Measurements from ENCODE around the gene ARID5B. TPM values are rescaled to one million over a fixed set of nuclear protein-coding genes. Genes with fewer than 3 reads are reported as not detected.

The ARID5B gene
- total RNA-seq, 1 donor: 162 TPM

GRCh38 chr10:61899663-61899996 lies 1.9 kb upstream of the ARID5B start:
- H3K4me3 ChIP-seq (ENCODE audit: low read depth, low read length): peak overlapping the region; percentile 92
- TF ChIP-seq CTCF (IDR thresholded peaks at IDR 0.05; ENCODE audit: insufficient read depth, low read depth, low read length): no peak
- DNase-seq (ENCODE audit: low read depth): no peak

GRCh38 chr10:61899997-61900828 lies 1.3 kb upstream of the ARID5B start:
- peak; percentile 88 for DNase-seq (ENCODE audit: low read depth)
- TF ChIP-seq CTCF (IDR thresholded peaks at IDR 0.05; ENCODE audit: insufficient read depth, low read depth, low read length): no peak
- H3K4me3 ChIP-seq (ENCODE audit: low read depth, low read length): peak overlapping the region; percentile 92

GRCh38 chr10:61901829-61902444 lies 438 bp downstream of the ARID5B start:
- TF ChIP-seq CTCF (IDR thresholded peaks at IDR 0.05; ENCODE audit: insufficient read depth, low read depth, low read length): no peak
- DNase-seq (ENCODE audit: low read depth): peak; percentile 47
- peak overlapping the region; percentile 92 for H3K4me3 ChIP-seq (ENCODE audit: low read depth, low read length)

GRCh38 chr10:61902445-61903220 lies 1.1 kb downstream of the ARID5B start:
- peak overlapping the region; percentile 92 for H3K4me3 ChIP-seq (ENCODE audit: low read depth, low read length)
- TF ChIP-seq CTCF (IDR thresholded peaks at IDR 0.05; ENCODE audit: insufficient read depth, low read depth, low read length): no peak
- DNase-seq (ENCODE audit: low read depth): peak; percentile 70

GRCh38 chr10:61903221-61903927 lies 1.9 kb downstream of the ARID5B start:
- TF ChIP-seq CTCF (IDR thresholded peaks at IDR 0.05; ENCODE audit: insufficient read depth, low read depth, low read length): peak; percentile 22
- peak; percentile 80 for DNase-seq (ENCODE audit: low read depth)
- H3K4me3 ChIP-seq (ENCODE audit: low read depth, low read length): peak overlapping the region; percentile 92

GRCh38 chr10:61903928-61904344 lies 2.4 kb downstream of the ARID5B start:
- H3K4me3 ChIP-seq (ENCODE audit: low read depth, low read length): peak overlapping the region; percentile 92
- no peak for TF ChIP-seq CTCF (IDR thresholded peaks at IDR 0.05; ENCODE audit: insufficient read depth, low read depth, low read length)
- DNase-seq (ENCODE audit: low read depth): no peak

Data from fibroblast of villous mesenchyme (primary cell).